CD4-positive, alpha-beta T cell (primary cell): ENCODE results near the gene UPF1. TPM values are rescaled to one million over a fixed set of nuclear protein-coding genes. Genes with fewer than 3 reads are reported as not detected.

ENCODE experiments used
- ATAC-seq: fragments of 200-7000 bp; cut with Tn5 transposase; one replicate; pipeline ENCODE4 v1.10.0; 2022; ENCODE audit warnings: mild to moderate bottlenecking; ENCODE audit not compliant: poor library complexity
- CTCF ChIA-PET: fragments of 350-600 bp; sonication (Branson Sonifier 250); formaldehyde crosslinking; loops from one replicate; lab custom pipeline; 2021; ENCODE audit warnings: antibody characterized with exemption, inconsistent platforms; lab: Charles Lee
- POLR2A ChIA-PET: fragments of 350-600 bp; sonication (Branson Sonifier 250); formaldehyde crosslinking; loops from one replicate; lab custom pipeline; 2021; ENCODE audit warnings: antibody characterized with exemption, inconsistent platforms; lab: Charles Lee
- DNase-seq, 14 experiments: peaks; one replicate each; pipeline ENCODE4 v3.0.0-alpha.2; 2013 to 2020; ENCODE audit warnings: mixed read lengths in 2 of 14
- H3K27ac ChIP-seq, 2 donors: one replicate each; pipeline versions ENCODE4 v1.5.1 to v1.7.0; 2013; ENCODE audit warnings: low read length in 2 of 2, low read depth in 1 of 2, mild to moderate bottlenecking in 1 of 2
- H3K27me3 ChIP-seq, 2 experiments: 1 replicate in 1 of 2; 2 replicates in 1 of 2; pipeline versions ENCODE4 v1.6.1 to v1.7.0; 2013; ENCODE audit warnings: low read length in 2 of 2, control low read depth in 1 of 2, mild to moderate bottlenecking in 1 of 2, moderate library complexity in 1 of 2; ENCODE audit not compliant: insufficient read depth in 2 of 2, control insufficient read depth in 1 of 2
- H3K36me3 ChIP-seq: one replicate; pipeline ENCODE4 v1.6.1; 2013; ENCODE audit warnings: low read length, control low read depth; ENCODE audit not compliant: insufficient read depth
- H3K4me1 ChIP-seq: one replicate; pipeline ENCODE4 v1.6.1; 2013; ENCODE audit warnings: low read length, control low read depth; ENCODE audit not compliant: insufficient read depth
- H3K4me3 ChIP-seq: one replicate; pipeline ENCODE4 v1.5.1; 2013; ENCODE audit warnings: mild to moderate bottlenecking, low read length, moderate library complexity
- H3K9me3 ChIP-seq, 2 experiments: 1 replicate in 1 of 2; 2 replicates in 1 of 2; pipeline versions ENCODE4 v1.6.1 to v1.7.0; 2013; ENCODE audit warnings: low read length in 2 of 2, mild to moderate bottlenecking in 2 of 2, control low read depth in 1 of 2, moderate library complexity in 1 of 2; ENCODE audit not compliant: control insufficient read depth in 1 of 2, insufficient read depth in 1 of 2
- H3K27ac Mint-ChIP-seq: one replicate; pipeline ENCODE4 v1.8.0; 2020; ENCODE audit warnings: mixed read lengths
- H3K27me3 Mint-ChIP-seq: one replicate; pipeline ENCODE4 v1.8.0; 2021; ENCODE audit warnings: mixed read lengths
- H3K36me3 Mint-ChIP-seq: one replicate; pipeline ENCODE4 v1.8.0; 2021; ENCODE audit warnings: low read depth, mixed read lengths
- H3K4me1 Mint-ChIP-seq: one replicate; pipeline ENCODE4 v1.8.0; 2021; ENCODE audit warnings: low read depth, mixed read lengths
- H3K4me3 Mint-ChIP-seq: one replicate; pipeline ENCODE4 v1.8.0; 2020; ENCODE audit warnings: mild to moderate bottlenecking, mixed read lengths
- H3K9me3 Mint-ChIP-seq: one replicate; pipeline ENCODE4 v1.8.0; 2020; ENCODE audit warnings: mixed read lengths
- intact Hi-C, 2 experiments: fragments of 100-400 bp; cut with DNase I in 1 of 2; cut with micrococcal nuclease in 1 of 2; formaldehyde crosslinking; loops; one replicate each; pipeline versions ENCODE4 v1.15.1 to v1.9.0; 2023 to 2025; cut with DNase I, micrococcal nuclease
- total RNA-seq, 174 experiments: library from RNA in 2 of 174; stranded (reverse) in 2 of 174; gene quantifications; one replicate each; pipeline ENCODE4 v1.2.3 and lab custom pipeline; 2021 to 2026
- TF ChIP-seq, protein P1 (sequence below): fragments of 200-600 bp; IDR thresholded peaks from one replicate; pipeline ENCODE4 v1.8.0; 2022; ENCODE audit warnings: antibody characterized with exemption, mild to moderate bottlenecking

Gene UPF1
- total RNA-seq, 2 experiments from 2014 or later = 146 to 150 TPM

DNA sequence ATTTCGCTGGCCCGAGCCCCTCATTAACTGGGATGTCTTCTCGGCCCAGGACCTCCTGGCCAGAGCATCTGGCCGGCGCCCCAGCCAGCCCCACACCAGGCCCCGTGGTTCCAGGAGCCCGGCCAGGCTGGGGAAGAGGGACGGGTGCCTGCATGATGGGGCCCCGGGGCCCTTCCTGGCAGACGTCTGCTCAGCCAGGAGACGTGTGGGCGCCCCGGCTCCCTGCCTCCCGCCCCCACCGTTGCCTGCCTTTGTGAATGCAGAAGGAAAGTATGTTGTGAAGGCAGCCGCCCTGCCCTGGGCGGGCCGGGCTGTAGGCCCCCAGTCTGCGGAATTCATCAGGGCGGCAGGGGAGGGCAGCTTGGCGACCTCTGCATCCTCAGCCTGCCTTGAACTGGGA is 36.2 kb upstream of the UPF1 start:
- DNase-seq (no peak), ATAC-seq (no peak)
- H3K36me3 Mint-ChIP-seq = no peaks in the 10 kb centered on the region
- H3K4me3 Mint-ChIP-seq = no peak overlapping the region
- H3K27me3 Mint-ChIP-seq = peaks cover 65% of the 10 kb centered on the region
- H3K9me3 Mint-ChIP-seq = no peaks in the 10 kb centered on the region
- Histone ChIP-seq H3K9me3 (peaks cover 0 to 22% of the 10 kb centered on the region in 2 experiments), H3K4me3 (no peak overlapping the region), H3K27ac (no peak overlapping the region), H3K27me3 (peaks cover 62 to 76% of the 10 kb centered on the region in 2 experiments), H3K4me1 (peaks cover 8% of the 10 kb centered on the region), H3K36me3 (no peaks in the 10 kb centered on the region)
- no peak overlapping the region for H3K27ac Mint-ChIP-seq
- intact Hi-C loops = no loop called here
- ChIA-PET POLR2A (no interaction called here), CTCF (no interaction called here)
- TF ChIP-seq, protein P1, sequence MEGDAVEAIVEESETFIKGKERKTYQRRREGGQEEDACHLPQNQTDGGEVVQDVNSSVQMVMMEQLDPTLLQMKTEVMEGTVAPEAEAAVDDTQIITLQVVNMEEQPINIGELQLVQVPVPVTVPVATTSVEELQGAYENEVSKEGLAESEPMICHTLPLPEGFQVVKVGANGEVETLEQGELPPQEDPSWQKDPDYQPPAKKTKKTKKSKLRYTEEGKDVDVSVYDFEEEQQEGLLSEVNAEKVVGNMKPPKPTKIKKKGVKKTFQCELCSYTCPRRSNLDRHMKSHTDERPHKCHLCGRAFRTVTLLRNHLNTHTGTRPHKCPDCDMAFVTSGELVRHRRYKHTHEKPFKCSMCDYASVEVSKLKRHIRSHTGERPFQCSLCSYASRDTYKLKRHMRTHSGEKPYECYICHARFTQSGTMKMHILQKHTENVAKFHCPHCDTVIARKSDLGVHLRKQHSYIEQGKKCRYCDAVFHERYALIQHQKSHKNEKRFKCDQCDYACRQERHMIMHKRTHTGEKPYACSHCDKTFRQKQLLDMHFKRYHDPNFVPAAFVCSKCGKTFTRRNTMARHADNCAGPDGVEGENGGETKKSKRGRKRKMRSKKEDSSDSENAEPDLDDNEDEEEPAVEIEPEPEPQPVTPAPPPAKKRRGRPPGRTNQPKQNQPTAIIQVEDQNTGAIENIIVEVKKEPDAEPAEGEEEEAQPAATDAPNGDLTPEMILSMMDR = no peak
- peaks cover 4% of the 10 kb centered on the region for H3K4me1 Mint-ChIP-seq

DNA sequence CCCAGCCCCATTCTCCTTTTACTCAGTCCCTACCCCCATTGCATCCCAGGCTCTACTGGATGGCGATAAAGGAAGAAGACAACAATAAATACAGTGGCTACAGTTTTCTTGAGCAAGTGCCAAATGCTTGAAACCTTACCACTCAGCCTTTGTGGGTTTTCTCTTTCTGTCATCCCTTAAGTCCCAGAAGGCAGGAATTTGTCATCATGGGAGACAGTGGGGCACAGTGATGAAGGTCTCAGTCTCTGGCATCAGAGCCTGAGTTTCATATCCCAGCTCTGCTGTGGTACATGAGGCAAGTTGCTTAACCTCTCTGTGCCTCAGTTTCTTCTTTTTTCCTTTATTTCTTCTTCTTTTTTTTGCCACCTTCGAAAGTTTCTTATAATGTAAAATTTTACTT is 35.5 kb upstream of the UPF1 start:
- Mint-ChIP-seq H3K36me3 (no peaks in the 10 kb centered on the region), H3K27ac (no peak overlapping the region), H3K4me3 (no peak overlapping the region), H3K9me3 (no peaks in the 10 kb centered on the region), H3K27me3 (peaks cover 58% of the 10 kb centered on the region), H3K4me1 (no peaks in the 10 kb centered on the region)
- Histone ChIP-seq H3K4me3 (no peak overlapping the region), H3K27me3 (peaks cover 57 to 69% of the 10 kb centered on the region in 2 experiments), H3K27ac (no peak overlapping the region), H3K36me3 (no peaks in the 10 kb centered on the region), H3K4me1 (peaks cover 1% of the 10 kb centered on the region), H3K9me3 (peaks cover 0 to 19% of the 10 kb centered on the region in 2 experiments)
- intact Hi-C loops = no loop called here
- DNase-seq (no peak), ATAC-seq (no peak)
- TF ChIP-seq, protein P1 = no peak
- POLR2A ChIA-PET = no interaction called here
- CTCF ChIA-PET = no interaction called here

DNA sequence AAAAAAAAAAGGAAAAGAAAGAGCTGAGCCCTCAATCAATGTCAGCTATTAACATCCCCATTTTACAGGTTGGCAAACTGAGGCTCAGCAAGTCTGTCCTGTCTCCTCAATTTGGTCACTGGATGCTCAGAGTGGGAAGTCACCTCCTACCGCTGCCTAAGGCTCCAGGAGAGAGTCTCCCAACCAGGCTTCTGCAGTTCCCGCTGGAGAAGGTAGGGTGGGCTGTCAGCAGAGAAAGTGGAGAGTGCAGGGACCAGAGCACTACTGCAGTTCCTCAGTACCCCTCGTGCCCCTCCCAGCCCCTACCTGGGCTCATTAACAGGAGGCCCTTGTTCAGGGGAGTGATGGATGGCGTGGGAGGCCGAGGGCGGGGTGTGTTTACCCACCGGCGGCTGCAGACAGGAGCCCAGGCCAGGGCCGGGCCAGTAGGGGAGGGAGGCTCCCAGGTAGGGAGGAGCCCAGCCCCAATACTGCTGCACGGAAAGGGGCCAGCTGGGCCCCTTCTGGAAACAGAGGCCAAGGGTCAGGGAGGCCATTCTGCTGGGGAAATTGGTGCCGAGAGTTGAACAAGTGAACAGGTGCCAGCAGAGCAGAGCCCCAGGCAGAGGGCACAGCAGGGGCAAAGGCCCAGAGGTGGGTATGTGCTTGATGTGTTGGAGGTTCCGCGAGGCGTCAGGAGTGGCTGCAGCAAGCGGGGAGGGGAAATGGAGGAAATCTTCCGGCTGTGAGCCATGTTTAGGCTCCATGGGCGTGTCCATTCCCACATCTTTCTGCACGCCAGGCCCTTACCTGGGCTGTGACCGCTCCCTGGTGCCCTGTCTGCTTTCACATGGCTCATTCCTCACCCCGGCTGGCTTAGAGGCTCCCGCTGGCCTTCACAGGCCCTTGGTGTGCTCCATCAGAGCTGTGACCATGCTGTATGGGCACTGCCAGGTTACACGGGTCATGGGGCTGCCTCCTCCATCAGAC is 33.1 kb upstream of the UPF1 start:
- intact Hi-C loops = no loop called here
- H3K27me3 Mint-ChIP-seq = peaks cover 44% of the 10 kb centered on the region
- POLR2A ChIA-PET = no interaction called here
- ATAC-seq (no peak), DNase-seq (no peak)
- TF ChIP-seq, protein P1 = no peak
- no peaks in the 10 kb centered on the region for H3K4me1 ChIP-seq
- CTCF ChIA-PET = no interaction called here
- no peak overlapping the region for H3K27ac ChIP-seq
- no peaks in the 10 kb centered on the region for H3K9me3 Mint-ChIP-seq
- H3K4me1 Mint-ChIP-seq = no peaks in the 10 kb centered on the region
- H3K4me3 ChIP-seq = no peak overlapping the region
- H3K9me3 ChIP-seq = peaks cover 0 to 27% of the 10 kb centered on the region in 2 experiments
- no peak overlapping the region for H3K27ac Mint-ChIP-seq
- no peak overlapping the region for H3K4me3 Mint-ChIP-seq
- no peaks in the 10 kb centered on the region for H3K36me3 ChIP-seq
- H3K36me3 Mint-ChIP-seq = no peaks in the 10 kb centered on the region
- peaks cover 44 to 45% of the 10 kb centered on the region in 2 experiments for H3K27me3 ChIP-seq
